Neutrophil (primary cell): ENCODE measurements around the gene BCAS3.
"Not testable (repeated sequence)": the region's sequence is repeated elsewhere in the genome, so short reads cannot be mapped to it uniquely, and the experiment has no call there.

Experiments
- H3K27ac ChIP-seq: fragments of 200-600 bp; sonication (generic); 2 replicates; pipeline ENCODE4 v1.5.1; 2016; ENCODE audit warnings: mild to moderate bottlenecking, moderate library complexity
- H3K27me3 ChIP-seq: fragments of 200-600 bp; sonication (generic); 2 replicates; pipeline ENCODE4 v1.6.0; 2016; ENCODE audit warnings: mild to moderate bottlenecking
- H3K36me3 ChIP-seq: fragments of 200-600 bp; sonication (generic); 2 replicates; pipeline ENCODE4 v1.5.1; 2017
- H3K4me1 ChIP-seq, 2 experiments: fragments of 200-600 bp in 1 of 2; sonication (generic) in 1 of 2; 1 replicate in 1 of 2; 2 replicates in 1 of 2; pipeline versions ENCODE4 v1.5.1 to v1.6.1; 2013 to 2016; ENCODE audit warnings: low read depth in 1 of 2, low read length in 1 of 2, mild to moderate bottlenecking in 1 of 2, moderate library complexity in 1 of 2; ENCODE audit not compliant: control insufficient read depth in 1 of 2, insufficient read depth in 1 of 2
- H3K4me3 ChIP-seq, 2 experiments: fragments of 200-600 bp in 1 of 2; sonication (generic) in 1 of 2; 1 replicate in 1 of 2; 2 replicates in 1 of 2; pipeline ENCODE4 v1.5.1; 2013 to 2016; ENCODE audit warnings: low read depth in 1 of 2, low read length in 1 of 2, mild to moderate bottlenecking in 1 of 2, moderate library complexity in 1 of 2
- H3K9me3 ChIP-seq: fragments of 200-600 bp; sonication (generic); 2 replicates; pipeline ENCODE4 v1.5.1; 2016
- TF ChIP-seq, protein P1 (sequence below): fragments of 200-600 bp; sonication (generic); IDR thresholded peaks from 2 replicates; pipeline ENCODE4 v1.5.1; 2016; ENCODE audit warnings: antibody characterized with exemption

The BCAS3 gene

GRCh38 chr17:60749708-60750107 lies 72.1 kb downstream of the BCAS3 start:
- H3K9me3 ChIP-seq, result no peaks in the 10 kb centered on the region

GRCh38 chr17:60750640-60751039 lies 73.0 kb downstream of the BCAS3 start:
- Histone ChIP-seq H3K4me3 (no peak overlapping the region), H3K36me3 (no peaks in the 10 kb centered on the region), H3K27me3 (no peaks in the 10 kb centered on the region), H3K4me1 (no peaks in the 10 kb centered on the region), H3K9me3 (no peaks in the 10 kb centered on the region), H3K27ac (no peak overlapping the region)
- TF ChIP-seq, protein P1, sequence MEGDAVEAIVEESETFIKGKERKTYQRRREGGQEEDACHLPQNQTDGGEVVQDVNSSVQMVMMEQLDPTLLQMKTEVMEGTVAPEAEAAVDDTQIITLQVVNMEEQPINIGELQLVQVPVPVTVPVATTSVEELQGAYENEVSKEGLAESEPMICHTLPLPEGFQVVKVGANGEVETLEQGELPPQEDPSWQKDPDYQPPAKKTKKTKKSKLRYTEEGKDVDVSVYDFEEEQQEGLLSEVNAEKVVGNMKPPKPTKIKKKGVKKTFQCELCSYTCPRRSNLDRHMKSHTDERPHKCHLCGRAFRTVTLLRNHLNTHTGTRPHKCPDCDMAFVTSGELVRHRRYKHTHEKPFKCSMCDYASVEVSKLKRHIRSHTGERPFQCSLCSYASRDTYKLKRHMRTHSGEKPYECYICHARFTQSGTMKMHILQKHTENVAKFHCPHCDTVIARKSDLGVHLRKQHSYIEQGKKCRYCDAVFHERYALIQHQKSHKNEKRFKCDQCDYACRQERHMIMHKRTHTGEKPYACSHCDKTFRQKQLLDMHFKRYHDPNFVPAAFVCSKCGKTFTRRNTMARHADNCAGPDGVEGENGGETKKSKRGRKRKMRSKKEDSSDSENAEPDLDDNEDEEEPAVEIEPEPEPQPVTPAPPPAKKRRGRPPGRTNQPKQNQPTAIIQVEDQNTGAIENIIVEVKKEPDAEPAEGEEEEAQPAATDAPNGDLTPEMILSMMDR, result no peak

More at GRCh38 chr17:60749708-60750107, 72.1 kb downstream of the BCAS3 start:
- TF ChIP-seq, protein P1, result no peak
- Histone ChIP-seq H3K27ac (no peak overlapping the region), H3K36me3 (no peaks in the 10 kb centered on the region), H3K4me3 (no peak overlapping the region), H3K27me3 (no peaks in the 10 kb centered on the region), H3K4me1 (no peaks in the 10 kb centered on the region)

DNA sequence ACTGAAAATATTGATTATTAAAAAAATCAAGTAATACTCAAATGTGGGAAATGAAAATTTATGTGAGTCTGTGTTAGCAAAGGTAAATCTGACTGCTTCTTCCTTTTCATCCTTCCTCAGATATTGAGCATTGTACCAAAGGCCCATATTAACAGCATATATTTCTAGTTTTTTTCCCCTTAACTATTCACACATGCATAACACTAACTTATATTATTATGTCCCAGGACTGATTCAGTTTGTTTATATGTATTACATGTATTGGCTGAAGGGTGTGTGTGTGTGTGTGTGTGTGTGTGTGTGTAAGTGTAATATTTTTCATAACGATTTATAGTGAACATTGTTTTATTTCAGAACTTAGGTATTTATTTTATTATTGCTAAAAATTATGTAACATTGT lies 74.2 kb downstream of the BCAS3 start:
- no peaks in the 10 kb centered on the region for H3K4me1 ChIP-seq
- H3K27ac ChIP-seq, result no peak overlapping the region
- H3K36me3 ChIP-seq, result no peaks in the 10 kb centered on the region
- H3K4me3 ChIP-seq, result no peak overlapping the region
- H3K27me3 ChIP-seq, result no peaks in the 10 kb centered on the region
- no peaks in the 10 kb centered on the region for H3K9me3 ChIP-seq
- TF ChIP-seq, protein P1, result no peak

DNA sequence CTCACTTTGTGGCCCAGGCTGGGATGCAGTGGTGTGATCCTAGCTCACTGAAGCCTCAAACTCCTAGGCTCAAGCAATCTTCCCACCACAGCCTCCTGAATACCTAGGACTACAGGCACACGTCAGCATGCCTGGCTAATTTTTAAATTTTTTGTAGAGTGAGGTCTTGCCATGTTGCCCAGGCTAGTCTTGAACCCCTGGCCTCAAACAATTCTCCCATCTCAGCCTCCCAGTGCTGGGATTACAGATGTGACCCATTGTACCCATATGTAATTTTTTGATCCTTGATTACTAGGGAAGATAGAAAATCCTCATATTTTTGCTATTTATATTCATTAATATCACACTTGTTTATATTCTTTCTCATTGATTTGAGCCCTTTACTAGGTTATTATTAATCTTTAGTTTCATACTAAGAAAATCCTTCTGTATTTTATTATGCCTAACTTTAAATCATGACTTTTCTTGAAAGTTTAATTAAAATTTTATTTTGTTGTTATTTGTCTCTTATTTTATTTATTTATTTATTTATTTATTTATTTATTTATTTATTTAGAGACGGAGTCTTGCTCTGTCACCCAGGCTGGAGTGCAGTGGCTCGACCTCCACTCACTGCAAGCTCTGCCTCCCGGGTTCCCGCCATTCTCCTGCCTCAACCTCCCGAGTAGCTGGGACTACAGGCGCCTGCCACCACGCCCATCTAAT lies 75.4 kb downstream of the BCAS3 start:
- Histone ChIP-seq H3K36me3 (no peaks in the 10 kb centered on the region), H3K4me1 (no peaks in the 10 kb centered on the region), H3K27me3 (no peaks in the 10 kb centered on the region), H3K9me3 (no peaks in the 10 kb centered on the region), H3K27ac (no peak overlapping the region), H3K4me3 (no peak overlapping the region)
- TF ChIP-seq, protein P1, result no peak

- Histone ChIP-seq H3K4me1 (no peaks in the 10 kb centered on the region), H3K4me3 (no peak overlapping the region), H3K27ac (no peak overlapping the region), H3K36me3 (no peaks in the 10 kb centered on the region), H3K27me3 (no peaks in the 10 kb centered on the region), H3K9me3 (no peaks in the 10 kb centered on the region)
- TF ChIP-seq, protein P1, result no peak
These were observed 76.5 kb downstream of the BCAS3 start for GRCh38 chr17:60754057-60754604.

GRCh38 chr17:60756798-60757197 lies 79.1 kb downstream of the BCAS3 start:
- H3K36me3 ChIP-seq, H3K4me1 ChIP-seq, H3K27me3 ChIP-seq, H3K27ac ChIP-seq, H3K9me3 ChIP-seq, H3K4me3 ChIP-seq: not testable (repeated sequence)
